Measurements from ENCODE around the gene VSTM5.
"Not testable (repeated sequence)": the region's sequence is repeated elsewhere in the genome, so short reads cannot be mapped to it uniquely, and the experiment has no call there.

Gene VSTM5, protein sequence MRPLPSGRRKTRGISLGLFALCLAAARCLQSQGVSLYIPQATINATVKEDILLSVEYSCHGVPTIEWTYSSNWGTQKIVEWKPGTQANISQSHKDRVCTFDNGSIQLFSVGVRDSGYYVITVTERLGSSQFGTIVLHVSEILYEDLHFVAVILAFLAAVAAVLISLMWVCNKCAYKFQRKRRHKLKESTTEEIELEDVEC

DNA sequence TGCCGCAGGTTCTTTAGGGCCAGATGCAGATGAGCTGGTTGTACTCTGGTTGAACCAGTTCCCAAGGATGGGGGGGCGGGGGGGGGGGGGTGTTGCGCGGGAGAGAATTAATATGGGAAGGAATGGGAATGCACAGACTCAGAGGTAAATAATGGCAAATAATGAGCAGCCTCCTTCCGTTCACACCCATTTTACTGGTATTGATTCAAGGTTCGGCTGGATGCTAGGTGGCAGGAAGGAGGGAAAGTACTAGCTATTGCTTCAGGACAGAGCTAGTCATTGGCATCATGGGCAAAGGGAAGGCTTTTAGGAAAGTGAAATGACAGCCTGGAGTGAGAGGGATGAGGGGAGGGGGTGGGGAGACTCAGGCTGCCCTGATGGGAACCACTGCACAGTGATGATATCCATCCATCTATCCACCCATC, at the start of gene VSTM5:
TSS of gene VSTM5 (minus strand) at position 25 of the 425 bp plus-strand sequence. CDS start 116 bp downstream, outside the sequence.
- DNase-seq: no peak

DNA sequence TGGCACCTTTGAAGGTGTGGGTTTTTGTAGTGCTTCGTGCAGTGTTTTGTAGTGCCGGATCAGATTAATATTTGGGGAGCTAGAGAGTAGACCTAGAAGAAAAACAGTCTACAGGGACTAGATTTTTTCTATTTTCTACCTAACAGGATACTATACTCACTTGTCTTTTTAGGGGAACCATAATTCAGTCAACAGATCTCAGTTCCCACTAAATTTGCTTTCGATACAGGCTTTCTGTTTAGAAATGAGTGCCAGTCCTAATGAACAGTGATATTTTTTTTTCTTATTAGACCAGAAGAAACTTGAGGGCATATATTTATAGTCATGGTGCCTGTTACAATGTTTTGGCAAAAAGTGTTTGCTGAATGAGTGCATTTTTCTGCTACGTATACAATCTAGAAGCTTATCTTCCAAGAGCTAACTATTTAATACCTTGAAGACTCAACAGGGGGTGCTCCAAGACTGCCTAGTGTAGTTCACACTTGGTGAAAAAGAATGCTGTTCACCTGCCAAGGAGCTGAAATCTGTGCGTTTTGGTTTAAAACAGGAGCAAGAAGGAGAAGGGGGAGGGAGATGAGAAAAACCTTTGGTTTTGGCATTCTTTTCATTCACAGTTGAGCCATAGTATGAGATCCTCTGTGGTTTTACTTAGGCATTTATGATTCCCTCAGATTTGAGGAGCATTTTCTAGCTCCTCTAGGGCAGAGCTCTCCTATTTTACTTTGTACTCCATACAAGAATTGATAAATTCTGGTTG, 44.9 kb upstream of the VSTM5 start:
- DNase-seq: no peak

DNA sequence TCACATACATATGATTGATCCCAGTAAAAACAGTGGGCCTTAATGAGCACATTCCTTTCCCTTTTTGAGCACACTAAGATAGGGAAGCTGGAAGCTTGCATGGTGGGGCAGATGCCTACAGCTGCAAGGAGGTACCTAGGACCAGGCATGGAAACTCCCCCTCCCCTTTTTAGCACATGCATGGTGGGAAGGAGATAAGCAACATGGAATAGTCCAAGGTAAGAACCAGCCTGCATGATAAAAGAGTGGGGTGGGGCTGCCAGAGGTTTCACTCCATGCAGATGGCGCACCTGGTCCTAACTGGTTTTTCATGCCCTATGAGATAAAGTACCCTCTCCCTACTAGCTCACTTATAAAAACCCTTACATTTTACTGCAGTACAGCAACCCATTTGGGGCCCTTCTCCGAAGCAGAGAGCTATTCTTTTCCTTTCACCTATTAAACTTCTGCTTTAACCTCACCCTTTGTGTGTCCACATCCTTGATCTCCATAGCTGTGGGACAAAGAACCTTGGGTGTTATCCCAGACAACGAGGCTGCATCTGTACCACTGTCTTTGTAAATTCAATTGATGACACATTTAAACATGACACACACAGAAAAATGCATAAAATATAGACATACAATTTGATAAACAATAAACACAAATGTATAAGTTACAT, 40.1 kb upstream of the VSTM5 start:
- no peak for DNase-seq

DNA sequence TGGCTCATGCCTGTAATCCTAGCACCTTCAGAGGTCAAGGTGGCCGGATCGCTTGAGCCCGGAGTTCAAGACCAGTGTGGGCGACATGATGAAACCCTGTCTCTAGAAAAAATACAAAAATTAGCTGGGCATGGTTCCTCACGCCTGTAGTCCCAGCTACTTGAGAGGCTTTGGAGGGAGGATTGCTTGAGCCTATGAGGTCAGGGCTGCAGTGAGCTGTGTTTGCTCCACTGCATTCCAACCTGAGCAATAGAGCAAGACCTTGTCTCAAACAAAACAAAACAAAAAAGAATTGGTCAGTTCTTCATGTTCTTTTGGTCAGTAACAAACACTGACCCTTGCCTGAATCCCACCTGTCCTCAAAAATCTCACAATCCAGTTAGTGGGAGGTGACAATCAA, 36.7 kb upstream of the VSTM5 start:
- no peak for DNase-seq

DNA sequence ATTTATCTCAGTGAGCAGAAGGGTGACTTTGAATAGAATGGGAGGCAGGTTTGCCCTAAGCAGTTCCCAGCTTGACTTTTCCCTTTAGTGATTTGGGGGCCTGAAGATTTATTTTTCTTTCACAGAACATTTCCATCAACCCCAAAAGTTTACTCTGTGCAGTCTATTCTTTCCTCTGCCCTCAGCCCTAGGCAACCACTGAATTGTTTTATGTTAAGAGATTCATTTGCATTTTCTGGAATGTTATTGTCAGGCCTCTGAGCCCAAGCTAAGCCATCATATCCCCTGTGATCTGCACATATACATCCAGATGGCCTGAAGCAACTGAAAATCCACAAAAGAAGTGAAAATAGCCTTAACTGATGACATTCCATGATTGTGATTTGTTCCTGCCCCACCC, 28.7 kb upstream of the VSTM5 start:
- not testable (repeated sequence) for DNase-seq

DNA sequence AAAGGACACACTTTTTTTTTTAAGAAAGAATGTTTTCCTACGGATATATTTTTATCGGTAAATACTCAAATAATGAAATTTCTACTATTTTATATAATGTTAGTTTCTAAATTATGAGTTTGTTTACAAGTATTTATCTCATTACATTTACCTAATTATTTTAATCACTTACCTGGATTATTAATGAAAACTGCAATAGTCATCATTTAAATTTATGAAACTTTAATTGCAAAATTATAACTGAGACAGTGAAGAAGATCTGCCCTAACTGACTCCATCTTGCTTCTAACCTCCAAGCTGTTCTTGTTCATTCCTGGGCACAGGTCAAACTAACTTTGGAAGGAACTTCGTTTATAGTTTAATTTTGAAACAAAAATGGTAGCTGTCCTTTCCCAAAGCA, 25.2 kb upstream of the VSTM5 start:
- no peak for DNase-seq

DNA sequence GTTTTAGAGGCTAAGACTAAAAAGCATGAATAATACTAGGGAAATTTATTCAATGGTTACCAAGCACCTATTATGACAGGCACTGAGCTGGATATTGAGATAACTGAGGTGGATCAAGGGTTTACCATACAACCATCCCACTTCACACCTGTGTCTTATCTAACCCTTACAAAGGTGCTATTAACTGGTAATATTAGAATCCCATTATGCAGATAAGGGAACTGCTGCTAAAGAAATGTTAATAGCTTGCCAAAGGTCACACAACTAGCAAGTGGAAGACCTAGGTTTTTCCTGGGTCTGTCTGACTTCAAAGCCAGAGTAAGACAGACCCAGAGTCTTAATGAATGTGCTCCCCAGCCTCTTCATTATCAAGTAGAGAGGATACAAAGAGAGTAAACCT, 21.1 kb upstream of the VSTM5 start:
- no peak for DNase-seq

DNA sequence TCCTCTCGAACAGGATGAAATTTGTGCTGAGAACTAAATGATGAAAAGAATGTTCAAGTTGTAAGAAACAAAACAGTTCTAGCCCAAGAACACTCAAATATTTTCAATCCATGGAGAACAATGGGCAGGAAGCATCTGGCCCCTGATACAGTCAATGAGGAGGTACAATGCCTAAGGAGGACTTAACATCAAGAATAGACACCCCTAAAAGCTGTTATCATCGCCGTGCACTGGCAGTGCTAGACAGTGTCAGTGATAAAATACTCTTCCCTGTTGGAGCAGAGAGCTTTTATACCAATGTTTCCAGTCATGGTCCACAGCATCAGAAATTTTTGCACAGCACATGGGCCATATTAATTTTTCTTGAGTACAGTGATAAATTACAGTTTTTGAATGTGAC, 20.2 kb upstream of the VSTM5 start:
- no peak for DNase-seq

DNA sequence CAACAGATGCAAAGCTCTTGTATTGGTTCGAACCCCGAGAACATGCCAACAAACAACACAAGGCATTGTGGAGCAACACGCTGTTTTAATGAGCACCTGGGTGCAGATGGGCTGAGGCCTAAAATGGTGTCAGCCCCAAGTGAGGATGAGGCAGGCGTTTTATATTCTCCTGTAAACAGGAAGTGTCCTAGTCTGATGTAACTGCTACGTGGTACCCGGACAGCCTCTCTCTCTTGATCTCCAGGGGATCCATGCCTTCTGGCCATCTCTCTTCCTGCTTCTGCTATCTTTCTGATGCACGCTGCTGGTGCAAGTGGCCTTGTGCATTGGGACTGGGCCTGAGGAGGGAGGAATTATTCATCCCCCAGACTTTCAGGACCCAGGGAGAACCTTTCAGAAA, 19.4 kb upstream of the VSTM5 start:
- DNase-seq: no peak

DNA sequence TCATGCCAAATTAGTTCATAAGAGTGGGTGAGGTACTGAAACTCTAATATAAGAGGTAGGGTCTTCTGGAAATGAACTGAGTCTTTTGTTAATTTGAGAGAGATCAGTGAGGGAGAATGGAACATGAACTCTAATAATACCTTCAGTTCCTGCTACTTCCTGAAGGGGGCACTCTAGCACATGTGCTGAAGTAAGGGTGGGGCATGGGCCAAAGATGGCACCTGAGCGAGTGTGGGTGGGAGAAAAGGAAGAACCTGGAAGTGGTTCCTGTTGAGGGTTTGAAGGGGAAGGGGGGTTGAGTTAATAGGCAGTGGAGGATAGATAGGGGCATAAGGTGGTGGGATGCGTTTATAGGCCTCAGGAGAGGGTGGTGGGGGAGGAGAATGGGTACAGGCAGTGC, 18.0 kb upstream of the VSTM5 start:
- not testable (repeated sequence) for DNase-seq

DNA sequence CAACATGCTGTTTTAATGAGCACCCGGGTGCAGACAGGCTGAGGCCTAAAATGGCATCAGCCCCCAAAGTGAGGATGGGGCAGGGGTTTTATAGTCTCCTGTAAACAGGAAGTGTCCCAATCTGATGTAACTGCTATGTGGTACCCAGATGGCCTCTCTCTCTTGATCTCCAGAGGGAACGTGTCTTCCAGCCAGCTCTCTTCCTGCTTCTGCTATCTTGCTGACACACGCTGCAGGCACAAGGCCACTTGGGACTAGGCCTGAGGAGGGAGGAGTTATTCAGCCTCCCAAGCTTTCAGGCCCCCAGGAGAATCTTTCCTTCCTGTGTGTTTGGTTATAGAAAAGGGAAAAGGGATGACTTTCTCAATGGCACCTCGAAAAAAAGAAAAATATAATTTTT, 11.4 kb upstream of the VSTM5 start:
- no peak for DNase-seq

DNA sequence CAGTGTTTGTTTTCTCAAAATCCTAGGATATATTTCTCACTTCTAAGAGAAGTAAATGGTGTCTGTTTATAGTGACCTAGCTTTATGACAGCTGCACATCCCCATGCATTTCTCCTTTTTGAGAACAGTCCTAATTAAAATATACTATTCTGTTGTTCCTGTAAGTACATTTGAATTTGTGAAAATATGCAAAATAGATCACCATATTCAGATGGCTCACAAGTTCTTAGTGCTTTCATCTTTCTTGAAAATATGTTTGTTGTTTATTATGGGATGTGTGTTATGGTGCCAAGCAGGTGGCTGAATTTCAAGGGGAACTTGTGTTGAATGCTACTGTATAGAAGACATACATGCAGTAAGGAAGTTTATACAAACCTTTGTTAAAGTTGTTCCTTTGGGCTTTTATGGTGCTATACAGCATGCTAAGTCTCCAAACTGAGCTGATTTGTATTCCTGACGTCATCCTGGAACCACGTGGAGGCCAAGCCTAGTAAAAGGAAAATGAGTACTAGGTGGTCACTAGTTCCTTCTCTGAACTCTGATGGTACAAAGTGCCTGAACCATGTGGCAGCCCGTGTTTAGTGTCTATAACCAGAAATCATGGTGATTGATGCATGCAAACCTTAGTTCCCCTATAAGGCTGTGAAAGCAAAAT, 7.8 kb upstream of the VSTM5 start:
- no peak for DNase-seq

DNA sequence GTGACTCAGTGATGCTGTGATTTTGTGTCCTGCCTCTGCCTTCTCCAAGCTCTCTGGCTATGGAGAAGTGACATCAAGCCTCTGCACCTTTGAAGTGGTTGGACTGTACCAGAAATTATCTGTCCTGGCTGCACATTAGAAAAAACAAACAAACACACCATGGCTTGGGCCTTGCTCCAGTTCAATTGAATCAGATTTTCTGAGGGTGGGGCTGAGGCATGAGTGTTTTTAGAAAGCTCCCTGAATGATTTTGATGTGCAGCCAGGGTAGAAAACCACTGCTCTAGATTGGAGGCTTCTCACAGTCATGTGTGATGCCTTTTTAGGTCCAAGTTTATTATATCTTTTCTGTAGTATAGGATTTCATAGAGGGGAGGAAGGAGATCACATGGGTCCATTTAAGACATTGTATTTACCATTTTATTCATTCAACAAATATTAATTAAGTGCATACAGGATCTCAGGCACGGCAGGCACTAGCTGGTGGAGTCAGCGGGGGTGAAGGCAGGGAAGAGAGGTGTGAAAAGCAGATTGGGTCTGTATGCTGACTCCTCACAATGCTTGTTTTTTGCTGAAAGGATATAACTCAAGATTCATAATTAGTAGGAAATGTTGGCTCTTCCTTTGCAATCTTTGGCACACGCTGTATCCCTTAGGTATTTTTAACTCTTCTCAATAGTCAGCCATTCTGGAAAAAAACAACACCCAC, 7.1 kb upstream of the VSTM5 start:
- DNase-seq: no peak

DNA sequence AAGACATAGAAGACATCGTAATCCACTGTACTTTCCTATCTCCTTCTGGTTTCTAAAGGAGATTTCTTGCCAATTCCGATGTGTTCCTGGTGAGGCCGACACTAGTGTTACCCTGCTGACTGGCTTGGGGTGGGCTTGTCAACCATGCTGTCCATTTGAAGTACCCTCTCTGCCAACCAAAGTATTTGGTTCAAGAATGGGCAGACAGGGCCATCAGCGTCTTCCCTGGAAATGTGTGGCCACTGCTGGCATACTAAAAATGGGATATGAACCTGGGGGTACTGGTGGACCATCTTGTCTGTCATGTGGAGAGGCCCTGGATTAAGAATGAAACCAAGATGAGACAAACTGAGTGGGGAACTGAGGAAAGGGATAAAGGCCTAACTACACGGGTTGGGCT, 1.8 kb upstream of the VSTM5 start:
- no peak for DNase-seq

DNA sequence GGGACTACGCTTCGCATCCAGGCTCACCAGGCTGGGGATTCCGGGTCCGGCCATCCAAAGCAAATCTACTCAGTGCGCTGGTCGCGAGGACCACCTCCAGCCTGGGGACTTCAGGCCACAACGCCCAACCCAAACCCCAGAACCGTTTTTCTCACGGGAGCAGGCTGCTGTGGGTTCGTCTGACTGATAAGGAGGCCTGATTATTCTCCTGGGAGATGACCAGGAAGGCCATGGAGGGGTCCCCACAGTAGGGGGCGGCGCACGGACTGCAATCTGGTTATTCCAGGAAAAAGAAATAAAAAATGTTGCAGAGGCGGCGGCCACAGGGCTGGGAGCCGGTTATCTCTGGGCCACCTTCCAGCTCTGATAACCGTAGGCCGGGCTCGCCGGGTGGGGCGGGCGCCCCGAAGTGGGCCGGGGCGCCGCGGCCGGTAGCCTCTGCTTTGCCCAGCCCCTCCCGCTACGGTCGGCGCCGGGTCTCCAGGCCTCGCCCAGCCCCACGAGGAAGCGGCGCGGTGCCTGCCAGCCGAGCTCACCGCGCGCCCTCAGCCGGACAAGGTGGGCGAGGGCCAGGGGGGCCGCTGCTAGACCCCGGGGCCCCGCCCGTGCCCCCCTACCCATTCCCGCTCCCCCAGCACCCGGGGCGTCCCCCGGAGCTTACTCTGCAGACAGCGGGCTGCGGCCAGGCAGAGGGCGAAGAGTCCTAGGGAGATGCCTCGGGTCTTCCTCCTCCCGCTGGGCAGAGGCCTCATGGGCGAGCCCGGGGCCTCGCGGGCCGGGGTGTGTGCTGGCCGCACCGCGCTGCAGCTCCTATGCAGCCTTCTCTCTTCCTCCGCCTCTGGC, 446 bp downstream of the VSTM5 start:
- DNase-seq: no peak

DNA sequence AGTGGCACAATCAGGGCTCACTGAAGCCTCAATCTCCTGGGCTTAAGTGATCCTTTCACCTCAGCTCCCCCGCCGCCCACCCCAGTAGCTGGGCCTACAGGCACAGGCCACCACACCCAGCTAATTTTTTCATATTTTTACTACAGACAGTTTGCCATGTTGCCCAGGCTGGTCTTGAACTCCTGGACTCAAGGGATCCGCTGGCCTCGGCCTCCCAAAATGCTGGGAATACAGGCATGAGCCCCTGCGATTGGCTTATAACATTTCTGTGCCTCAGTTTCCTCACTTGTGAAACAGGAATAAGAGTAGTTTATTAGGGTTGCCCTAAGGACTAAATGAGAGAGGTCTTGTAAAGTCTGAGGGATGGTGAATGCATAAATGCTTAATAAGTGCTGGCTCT, 1.2 kb downstream of the VSTM5 start:
- no peak for DNase-seq

DNA sequence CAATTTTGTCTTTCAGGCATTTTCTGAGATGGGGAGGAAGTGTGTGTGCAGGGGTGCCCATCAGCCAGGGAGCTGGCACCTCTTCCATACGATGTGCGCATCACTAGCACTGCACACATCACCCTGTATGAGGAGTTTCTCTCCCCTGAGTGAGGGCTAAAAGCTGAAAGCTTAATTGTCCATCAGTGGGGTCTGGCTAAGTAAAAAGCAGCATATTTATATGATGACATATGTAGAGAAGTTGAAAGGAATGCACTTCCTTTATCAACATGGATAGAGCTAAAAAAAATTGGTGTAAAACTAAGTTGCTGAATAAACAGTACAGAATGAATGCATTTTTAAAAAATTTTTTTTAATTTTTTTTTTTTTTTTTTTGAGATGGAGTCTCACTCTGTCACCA, 4.0 kb downstream of the VSTM5 start:
- DNase-seq: no peak

DNA sequence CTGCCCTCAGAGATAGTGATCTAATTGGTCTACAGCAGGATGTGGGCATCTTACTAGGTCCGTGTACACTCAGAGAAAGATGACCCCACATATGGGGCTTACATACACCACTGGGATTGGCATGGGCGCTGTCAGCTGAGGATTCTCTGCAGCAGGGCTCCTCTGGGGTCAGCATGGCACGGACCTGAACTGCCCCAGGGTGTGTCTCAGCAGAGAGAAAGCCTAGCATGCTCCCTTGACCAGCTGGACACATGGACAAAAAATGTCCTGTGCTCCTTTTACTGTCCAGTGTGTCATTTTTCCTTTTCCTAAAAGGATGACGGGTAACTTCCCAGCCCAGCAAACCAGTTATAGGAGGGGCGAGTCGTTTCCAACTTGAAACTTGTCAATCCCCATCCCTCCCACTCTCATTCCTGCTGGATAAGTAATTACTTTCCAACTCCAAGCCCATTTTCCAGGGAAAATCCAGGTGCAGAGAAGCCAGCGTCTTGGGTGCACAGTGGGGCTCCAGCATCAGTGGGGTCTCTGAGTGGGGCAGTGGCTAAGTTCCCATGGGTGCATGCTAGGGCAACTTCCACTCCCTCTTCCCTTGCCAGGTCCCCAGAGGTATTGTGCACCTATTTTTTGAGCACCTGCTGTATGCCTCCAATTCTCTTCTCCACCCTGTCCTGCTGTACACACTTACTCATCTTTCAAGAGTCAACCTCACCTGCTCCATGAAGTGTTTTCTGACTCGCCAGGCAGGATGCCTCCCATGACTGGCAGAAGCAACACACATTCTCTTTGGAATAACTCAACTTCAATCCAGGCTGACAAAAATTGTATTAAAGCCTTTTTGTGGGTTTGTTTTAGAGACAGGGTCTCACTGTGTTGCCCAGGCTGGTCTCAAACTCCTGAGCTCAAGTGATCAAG, 5.0 kb downstream of the VSTM5 start:
- DNase-seq: no peak

DNA sequence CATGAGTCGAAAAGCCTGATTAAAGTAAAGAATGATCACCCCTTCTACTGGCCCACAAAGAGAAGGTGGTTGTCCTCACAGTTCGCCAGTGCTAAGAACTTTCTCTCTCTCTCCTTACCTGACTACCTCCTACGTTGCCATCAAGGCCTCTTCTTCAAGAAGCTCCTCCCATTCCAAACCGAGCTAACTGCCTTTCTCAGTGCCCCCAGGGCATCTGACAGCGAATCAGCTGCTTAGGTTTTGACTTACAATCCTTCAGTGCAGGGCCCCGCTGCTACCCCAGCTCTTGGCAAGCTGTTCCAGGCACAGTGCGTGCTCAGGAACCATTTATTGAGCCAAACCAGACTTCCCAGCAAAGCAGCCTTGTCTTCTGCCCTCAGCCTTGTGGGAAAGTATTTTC, 5.8 kb downstream of the VSTM5 start:
- no peak for DNase-seq

DNA sequence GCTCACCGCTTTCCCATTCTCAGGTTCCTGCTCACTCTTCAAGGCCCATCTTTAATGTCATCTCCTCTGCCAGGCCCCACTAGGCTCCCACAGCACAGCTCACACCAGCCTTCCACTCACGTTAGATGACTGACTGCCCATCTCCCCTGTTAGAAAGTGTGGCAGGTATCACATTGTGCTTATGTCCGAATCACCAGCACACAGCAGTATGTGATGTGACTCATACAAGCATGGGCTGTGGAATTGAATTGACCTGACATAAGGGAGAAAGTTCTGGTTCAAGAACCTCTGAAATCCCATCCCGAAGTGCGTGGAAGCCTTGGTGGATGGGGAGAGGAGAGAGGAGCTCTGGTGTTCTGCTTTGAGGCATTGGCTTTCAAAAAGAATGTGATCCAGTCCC, 6.5 kb downstream of the VSTM5 start:
- DNase-seq: no peak

DNA sequence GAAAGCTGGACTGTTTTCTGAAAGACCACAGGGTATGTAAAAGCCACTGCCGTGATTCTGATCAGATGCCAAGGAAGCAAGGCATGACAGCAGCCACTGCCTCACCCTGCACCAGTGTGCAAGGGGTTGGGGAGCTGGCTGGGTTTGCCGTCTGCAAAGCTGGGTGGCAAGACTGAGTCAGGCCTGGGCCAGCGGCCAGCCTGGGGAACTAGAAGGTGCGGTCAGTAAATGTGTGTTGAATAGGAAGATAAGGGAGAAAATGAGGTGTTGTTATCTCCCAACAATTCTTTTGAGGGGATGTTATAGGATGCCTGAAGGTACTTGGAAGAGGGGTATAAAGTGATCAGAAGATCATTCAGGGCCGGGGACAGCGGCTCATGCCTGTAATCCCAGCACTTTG, 8.0 kb downstream of the VSTM5 start:
- no peak for DNase-seq

Measured in GOT3 (cell line).